ENCODE measurements around the gene SND1. TPM values are rescaled to one million over a fixed set of nuclear protein-coding genes. Genes with fewer than 3 reads are reported as not detected.
A peak's percentile ranks its signal among the peaks of the same experiment; 100 is the strongest.

The SND1 gene
- total RNA-seq, 5 donors from 2014 or later (not counting 1 experiment from before 2014, with no cell fraction given) = 137 to 187 (median 154) TPM

GRCh38 chr7:128044064-128044463 lies 392.1 kb downstream of the SND1 start:
- H3K27ac Mint-ChIP-seq = no peak overlapping the region
- no peak overlapping the region for H3K4me3 ChIP-seq (ENCODE audit: control insufficient read depth in 1 of 2, extremely low read depth in 1 of 2, low read length in 1 of 2)

GRCh38 chr7:128045158-128045557 lies 393.2 kb downstream of the SND1 start:
- Mint-ChIP-seq H3K9me3 (no peaks in the 10 kb centered on the region), H3K4me3 (no peak overlapping the region), H3K36me3 (peaks cover 7% of the 10 kb centered on the region), H3K27ac (no peak overlapping the region), H3K4me1 (peaks cover 20 to 35% (median 29%) of the 10 kb centered on the region in 3 donors), H3K27me3 (no peaks in the 10 kb centered on the region)
- Histone ChIP-seq H3K4me1 (ENCODE audit: control insufficient read depth in 1 of 2, extremely low read depth in 1 of 2, insufficient read depth in 2 of 2, low read length in 2 of 2) (peaks cover 0 to 6% of the 10 kb centered on the region in 2 experiments), H3K27ac (ENCODE audit: low read length) (no peak overlapping the region), H3K9me3 (no peaks in the 10 kb centered on the region), H3K36me3 (ENCODE audit: control insufficient read depth in 2 of 2, extremely low read depth in 1 of 2, insufficient read depth in 1 of 2, low read length in 1 of 2) (peaks cover 0 to 6% of the 10 kb centered on the region in 2 donors), H3K27me3 (replicated peaks in 1 of 2; ENCODE audit: control insufficient read depth in 2 of 2, extremely low read depth in 1 of 2, insufficient read depth in 2 of 2, low read length in 1 of 2) (no peaks in the 10 kb centered on the region), H3K4me3 (ENCODE audit: control insufficient read depth in 1 of 2, extremely low read depth in 1 of 2, low read length in 1 of 2) (no peak overlapping the region)
- ChIA-PET POLR2A (interaction anchor here in 1 of 2 donors (0.5 kb wide), 1 partner anchor 82 kb away, joined by 5 read pairs; no protein-coding TSS in a partner anchor), CTCF (interaction anchor here in 1 of 2 donors (0.7 kb wide), 1 partner anchor 165 kb away, joined by 4 read pairs; no protein-coding TSS in a partner anchor)
- DNase-seq = no peak
- ATAC-seq (replicated peaks in 1 of 4) = no peak
- WGBS (ENCODE audit: insufficient coverage) = 100% methylated on average over 1 of the region's 1 CpG

More at GRCh38 chr7:128044064-128044463, 392.1 kb downstream of the SND1 start:
- ATAC-seq (replicated peaks in 1 of 4) (no peak), DNase-seq (no peak)
- peaks cover 18 to 29% (median 25%) of the 10 kb centered on the region in 3 donors for H3K4me1 Mint-ChIP-seq
- H3K27me3 Mint-ChIP-seq = no peaks in the 10 kb centered on the region
- H3K9me3 ChIP-seq = no peaks in the 10 kb centered on the region
- ChIA-PET CTCF (no interaction called here), POLR2A (interaction anchor here in 1 of 2 donors (0.7 kb wide), 1 partner anchor 33 kb away, joined by 4 read pairs; no protein-coding TSS in a partner anchor)
- no peaks in the 10 kb centered on the region for H3K9me3 Mint-ChIP-seq
- WGBS (ENCODE audit: insufficient coverage) = 100% methylated on average over 1 of the region's 5 CpGs
- peaks cover 0 to 6% of the 10 kb centered on the region in 2 donors for H3K36me3 ChIP-seq (ENCODE audit: control insufficient read depth in 2 of 2, extremely low read depth in 1 of 2, insufficient read depth in 1 of 2, low read length in 1 of 2)
- H3K27me3 ChIP-seq (replicated peaks in 1 of 2; ENCODE audit: control insufficient read depth in 2 of 2, extremely low read depth in 1 of 2, insufficient read depth in 2 of 2, low read length in 1 of 2) = no peaks in the 10 kb centered on the region
- no peak overlapping the region for H3K27ac ChIP-seq (ENCODE audit: low read length)
- H3K4me3 Mint-ChIP-seq = no peak overlapping the region
- H3K36me3 Mint-ChIP-seq = peaks cover 7% of the 10 kb centered on the region
- peaks cover 0 to 6% of the 10 kb centered on the region in 2 experiments for H3K4me1 ChIP-seq (ENCODE audit: control insufficient read depth in 1 of 2, extremely low read depth in 1 of 2, insufficient read depth in 2 of 2, low read length in 2 of 2)

- ChIA-PET POLR2A (interaction anchor here in 1 of 2 donors (0.5 kb wide), 1 partner anchor 81 kb away, joined by 5 read pairs; no protein-coding TSS in a partner anchor), CTCF (no interaction called here)
- H3K4me1 Mint-ChIP-seq = peaks cover 22 to 41% (median 29%) of the 10 kb centered on the region in 3 donors
Observed at GRCh38 chr7:128045766-128046165, 393.8 kb downstream of the SND1 start.

GRCh38 chr7:128052404-128052803 lies 400.4 kb downstream of the SND1 start:
- Histone ChIP-seq H3K27me3 (replicated peaks in 1 of 2; ENCODE audit: control insufficient read depth in 2 of 2, extremely low read depth in 1 of 2, insufficient read depth in 2 of 2, low read length in 1 of 2) (no peaks in the 10 kb centered on the region), H3K9me3 (no peaks in the 10 kb centered on the region), H3K27ac (ENCODE audit: low read length) (no peak overlapping the region), H3K36me3 (ENCODE audit: control insufficient read depth in 2 of 2, extremely low read depth in 1 of 2, insufficient read depth in 1 of 2, low read length in 1 of 2) (no peaks in the 10 kb centered on the region), H3K4me1 (ENCODE audit: control insufficient read depth in 1 of 2, extremely low read depth in 1 of 2, insufficient read depth in 2 of 2, low read length in 2 of 2) (peaks cover 4 to 14% of the 10 kb centered on the region in 2 experiments), H3K4me3 (ENCODE audit: control insufficient read depth in 1 of 2, extremely low read depth in 1 of 2, low read length in 1 of 2) (no peak overlapping the region)
- peaks cover 49 to 64% (median 51%) of the 10 kb centered on the region in 3 donors for H3K4me1 Mint-ChIP-seq
- H3K4me3 Mint-ChIP-seq = no peak overlapping the region
- peaks cover 9% of the 10 kb centered on the region for H3K36me3 Mint-ChIP-seq
- no peaks in the 10 kb centered on the region for H3K9me3 Mint-ChIP-seq
- ChIA-PET POLR2A (no interaction called here), CTCF (interaction anchor here in 1 of 2 donors (0.6 kb wide), 1 partner anchor 193 kb away, joined by 3 read pairs; no protein-coding TSS in a partner anchor)
- no peaks in the 10 kb centered on the region for H3K27me3 Mint-ChIP-seq
- WGBS (ENCODE audit: insufficient coverage) = 97% methylated on average over 7 of the region's 9 CpGs
- peak overlapping the region in 1 of 2 donors; percentile 50 for H3K27ac Mint-ChIP-seq
- DNase-seq = no peak
- ATAC-seq (replicated peaks in 1 of 4) = no peak

More at GRCh38 chr7:128045766-128046165, 393.8 kb downstream of the SND1 start:
- H3K4me3 ChIP-seq (ENCODE audit: control insufficient read depth in 1 of 2, extremely low read depth in 1 of 2, low read length in 1 of 2) = no peak overlapping the region
- peaks cover 10% of the 10 kb centered on the region for H3K36me3 Mint-ChIP-seq
- no peak overlapping the region for H3K27ac ChIP-seq (ENCODE audit: low read length)
- no peak overlapping the region for H3K4me3 Mint-ChIP-seq
- H3K27ac Mint-ChIP-seq = no peak overlapping the region
- H3K36me3 ChIP-seq (ENCODE audit: control insufficient read depth in 2 of 2, extremely low read depth in 1 of 2, insufficient read depth in 1 of 2, low read length in 1 of 2) = peaks cover 0 to 6% of the 10 kb centered on the region in 2 donors
- peaks cover 0 to 6% of the 10 kb centered on the region in 2 experiments for H3K4me1 ChIP-seq (ENCODE audit: control insufficient read depth in 1 of 2, extremely low read depth in 1 of 2, insufficient read depth in 2 of 2, low read length in 2 of 2)
- H3K9me3 ChIP-seq = no peaks in the 10 kb centered on the region
- no peaks in the 10 kb centered on the region for H3K27me3 ChIP-seq (replicated peaks in 1 of 2; ENCODE audit: control insufficient read depth in 2 of 2, extremely low read depth in 1 of 2, insufficient read depth in 2 of 2, low read length in 1 of 2)
- ATAC-seq (replicated peaks in 1 of 4) = no peak
- H3K9me3 Mint-ChIP-seq = no peaks in the 10 kb centered on the region
- WGBS (ENCODE audit: insufficient coverage) = no CpG with 5 or more reads among the region's 1 CpG
- DNase-seq = no peak
- no peaks in the 10 kb centered on the region for H3K27me3 Mint-ChIP-seq

- H3K36me3 ChIP-seq (ENCODE audit: control insufficient read depth in 2 of 2, extremely low read depth in 1 of 2, insufficient read depth in 1 of 2, low read length in 1 of 2) = no peaks in the 10 kb centered on the region
- no peaks in the 10 kb centered on the region for H3K27me3 ChIP-seq (replicated peaks in 1 of 2; ENCODE audit: control insufficient read depth in 2 of 2, extremely low read depth in 1 of 2, insufficient read depth in 2 of 2, low read length in 1 of 2)
- POLR2A ChIA-PET = no interaction called here
- peaks cover 11 to 20% of the 10 kb centered on the region in 2 experiments for H3K4me1 ChIP-seq (ENCODE audit: control insufficient read depth in 1 of 2, extremely low read depth in 1 of 2, insufficient read depth in 2 of 2, low read length in 2 of 2)
- Mint-ChIP-seq H3K4me3 (no peak overlapping the region), H3K27ac (peak overlapping the region in 1 of 2 donors; percentile 5), H3K27me3 (no peaks in the 10 kb centered on the region), H3K4me1 (peaks cover 55 to 71% (median 58%) of the 10 kb centered on the region in 3 donors), H3K36me3 (peaks cover 9% of the 10 kb centered on the region), H3K9me3 (no peaks in the 10 kb centered on the region)
- H3K9me3 ChIP-seq = no peaks in the 10 kb centered on the region
- no peak for ATAC-seq (replicated peaks in 1 of 4)
- CTCF ChIA-PET = no interaction called here
- H3K27ac ChIP-seq (ENCODE audit: low read length) = no peak overlapping the region
- no peak overlapping the region for H3K4me3 ChIP-seq (ENCODE audit: control insufficient read depth in 1 of 2, extremely low read depth in 1 of 2, low read length in 1 of 2)
- DNase-seq = peak in 2 of 35 experiments; percentile 13 to 43
Observed at GRCh38 chr7:128053023-128053422, 401.0 kb downstream of the SND1 start.

- no peak overlapping the region for H3K27ac ChIP-seq (ENCODE audit: low read length)
- no peaks in the 10 kb centered on the region for H3K27me3 Mint-ChIP-seq
- peaks cover 63 to 72% (median 64%) of the 10 kb centered on the region in 3 donors for H3K4me1 Mint-ChIP-seq
- H3K4me3 ChIP-seq (ENCODE audit: control insufficient read depth in 1 of 2, extremely low read depth in 1 of 2, low read length in 1 of 2) = no peak overlapping the region
- no peaks in the 10 kb centered on the region for H3K36me3 ChIP-seq (ENCODE audit: control insufficient read depth in 2 of 2, extremely low read depth in 1 of 2, insufficient read depth in 1 of 2, low read length in 1 of 2)
- no peaks in the 10 kb centered on the region for H3K27me3 ChIP-seq (replicated peaks in 1 of 2; ENCODE audit: control insufficient read depth in 2 of 2, extremely low read depth in 1 of 2, insufficient read depth in 2 of 2, low read length in 1 of 2)
- no peak overlapping the region for H3K27ac Mint-ChIP-seq
- ATAC-seq (replicated peaks in 1 of 4) (no peak), DNase-seq (no peak)
- CTCF ChIA-PET = no interaction called here
- H3K4me3 Mint-ChIP-seq = no peak overlapping the region
- H3K4me1 ChIP-seq (ENCODE audit: control insufficient read depth in 1 of 2, extremely low read depth in 1 of 2, insufficient read depth in 2 of 2, low read length in 2 of 2) = peaks cover 20 to 29% of the 10 kb centered on the region in 2 experiments
- no peaks in the 10 kb centered on the region for H3K9me3 Mint-ChIP-seq
- WGBS (ENCODE audit: insufficient coverage) = 100% methylated on average over 4 of the region's 5 CpGs
- POLR2A ChIA-PET = no interaction called here
- H3K36me3 Mint-ChIP-seq = peaks cover 6% of the 10 kb centered on the region
- H3K9me3 ChIP-seq = no peaks in the 10 kb centered on the region
Observed at GRCh38 chr7:128053991-128054390, 402.0 kb downstream of the SND1 start.

Measured in T-cell (primary cell).